Measurements from ENCODE around the gene EPO.

DNA sequence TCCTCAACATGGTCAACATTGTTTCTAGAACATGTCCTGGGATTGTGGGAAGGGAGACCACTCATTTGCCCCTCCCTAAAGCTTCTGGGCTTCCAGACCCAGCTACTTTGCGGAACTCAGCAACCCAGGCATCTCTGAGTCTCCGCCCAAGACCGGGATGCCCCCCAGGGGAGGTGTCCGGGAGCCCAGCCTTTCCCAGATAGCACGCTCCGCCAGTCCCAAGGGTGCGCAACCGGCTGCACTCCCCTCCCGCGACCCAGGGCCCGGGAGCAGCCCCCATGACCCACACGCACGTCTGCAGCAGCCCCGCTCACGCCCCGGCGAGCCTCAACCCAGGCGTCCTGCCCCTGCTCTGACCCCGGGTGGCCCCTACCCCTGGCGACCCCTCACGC, at the start of gene EPO:
- TF ChIP-seq POLR2A (IDR thresholded peaks at IDR 0.05; ENCODE audit: low read length) (no peak), GATA1 (IDR thresholded peaks at IDR 0.05; ENCODE audit: low read depth, low read length) (no peak)
